NCI-H460 (cell line): ENCODE measurements around the gene INTS4. TPM values are rescaled to one million over a fixed set of nuclear protein-coding genes. Genes with fewer than 3 reads are reported as not detected.
A peak's percentile ranks its signal among the peaks of the same experiment; 100 is the strongest.
"Not testable (repeated sequence)": the region's sequence is repeated elsewhere in the genome, so short reads cannot be mapped to it uniquely, and the experiment has no call there.

Experiments used
- DNase-seq: peaks from one replicate; pipeline ENCODE4 v3.0.0-alpha.2; 2016; ENCODE audit warnings: low read depth; ENCODE audit errors: extremely low read depth
- polyA plus RNA-seq: library from polyadenylated mRNA; depleted of rRNA; stranded (reverse); fragments of >200 nt; gene quantifications from 2 replicates; pipeline ENCODE4 v1.2.3, GENCODE V29; 2014; cell fraction: nucleus; rRNA removed
- total RNA-seq: library from RNA; depleted of rRNA; stranded (reverse); fragments of >200 nt; shearing (Covaris generic); gene quantifications from 2 replicates; pipeline ENCODE4 v1.2.3, GENCODE V29; 2014; rRNA removed

The INTS4 gene, protein sequence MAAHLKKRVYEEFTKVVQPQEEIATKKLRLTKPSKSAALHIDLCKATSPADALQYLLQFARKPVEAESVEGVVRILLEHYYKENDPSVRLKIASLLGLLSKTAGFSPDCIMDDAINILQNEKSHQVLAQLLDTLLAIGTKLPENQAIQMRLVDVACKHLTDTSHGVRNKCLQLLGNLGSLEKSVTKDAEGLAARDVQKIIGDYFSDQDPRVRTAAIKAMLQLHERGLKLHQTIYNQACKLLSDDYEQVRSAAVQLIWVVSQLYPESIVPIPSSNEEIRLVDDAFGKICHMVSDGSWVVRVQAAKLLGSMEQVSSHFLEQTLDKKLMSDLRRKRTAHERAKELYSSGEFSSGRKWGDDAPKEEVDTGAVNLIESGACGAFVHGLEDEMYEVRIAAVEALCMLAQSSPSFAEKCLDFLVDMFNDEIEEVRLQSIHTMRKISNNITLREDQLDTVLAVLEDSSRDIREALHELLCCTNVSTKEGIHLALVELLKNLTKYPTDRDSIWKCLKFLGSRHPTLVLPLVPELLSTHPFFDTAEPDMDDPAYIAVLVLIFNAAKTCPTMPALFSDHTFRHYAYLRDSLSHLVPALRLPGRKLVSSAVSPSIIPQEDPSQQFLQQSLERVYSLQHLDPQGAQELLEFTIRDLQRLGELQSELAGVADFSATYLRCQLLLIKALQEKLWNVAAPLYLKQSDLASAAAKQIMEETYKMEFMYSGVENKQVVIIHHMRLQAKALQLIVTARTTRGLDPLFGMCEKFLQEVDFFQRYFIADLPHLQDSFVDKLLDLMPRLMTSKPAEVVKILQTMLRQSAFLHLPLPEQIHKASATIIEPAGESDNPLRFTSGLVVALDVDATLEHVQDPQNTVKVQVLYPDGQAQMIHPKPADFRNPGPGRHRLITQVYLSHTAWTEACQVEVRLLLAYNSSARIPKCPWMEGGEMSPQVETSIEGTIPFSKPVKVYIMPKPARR
- total RNA-seq, result 17.6 and 27.2 TPM in 2 replicates
- polyA plus RNA-seq, result 30.1 and 34.9 TPM in 2 replicates

DNA sequence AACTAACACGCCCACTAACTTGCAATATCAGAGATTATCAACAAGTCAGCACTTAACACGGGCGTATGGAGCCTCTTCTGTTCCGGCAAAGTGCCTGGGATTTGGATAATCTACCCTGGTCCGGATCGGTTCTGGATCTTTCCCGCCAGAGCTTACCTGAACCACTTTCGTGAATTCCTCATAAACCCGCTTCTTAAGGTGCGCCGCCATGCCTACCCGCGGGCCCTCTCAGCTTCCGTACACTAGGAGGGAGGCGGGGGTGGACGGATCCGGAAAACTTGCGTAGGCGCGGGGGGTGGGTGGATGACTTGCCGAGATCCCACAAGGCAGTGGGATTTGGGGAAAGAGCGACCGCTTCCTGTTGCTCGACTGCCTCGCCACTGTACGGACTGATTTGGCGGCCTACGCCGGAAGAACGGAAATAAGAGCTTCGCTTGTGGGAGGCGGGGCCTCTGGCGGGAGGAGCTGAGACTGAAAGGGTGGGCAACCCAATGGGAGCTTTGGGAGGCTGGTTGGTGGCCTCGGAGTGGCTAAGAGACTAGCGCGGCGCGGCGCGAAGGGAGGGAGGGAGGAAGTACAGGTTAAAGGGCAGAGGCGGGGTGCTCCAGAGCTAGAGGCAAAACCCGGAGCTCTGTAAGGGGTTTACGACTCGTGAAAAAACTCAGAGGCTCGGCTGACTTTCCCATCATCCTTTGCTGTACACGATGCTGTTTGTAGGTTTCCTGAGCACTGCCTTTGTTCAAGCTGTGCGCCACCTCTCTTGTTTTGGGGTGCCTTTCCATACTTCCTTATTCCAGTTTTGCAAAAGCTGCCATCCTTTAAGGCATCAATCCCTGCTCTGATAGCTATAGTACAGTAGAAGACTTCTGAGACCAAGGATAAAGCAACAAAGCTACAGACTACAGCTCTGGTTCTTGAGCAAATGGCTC lies at the start of gene INTS4:
Gene INTS4 (minus strand): TSS at position 235 of the 929 bp plus-strand sequence. CDS start 25 bp downstream, at position 210.
- peak; percentile 98 for DNase-seq

DNA sequence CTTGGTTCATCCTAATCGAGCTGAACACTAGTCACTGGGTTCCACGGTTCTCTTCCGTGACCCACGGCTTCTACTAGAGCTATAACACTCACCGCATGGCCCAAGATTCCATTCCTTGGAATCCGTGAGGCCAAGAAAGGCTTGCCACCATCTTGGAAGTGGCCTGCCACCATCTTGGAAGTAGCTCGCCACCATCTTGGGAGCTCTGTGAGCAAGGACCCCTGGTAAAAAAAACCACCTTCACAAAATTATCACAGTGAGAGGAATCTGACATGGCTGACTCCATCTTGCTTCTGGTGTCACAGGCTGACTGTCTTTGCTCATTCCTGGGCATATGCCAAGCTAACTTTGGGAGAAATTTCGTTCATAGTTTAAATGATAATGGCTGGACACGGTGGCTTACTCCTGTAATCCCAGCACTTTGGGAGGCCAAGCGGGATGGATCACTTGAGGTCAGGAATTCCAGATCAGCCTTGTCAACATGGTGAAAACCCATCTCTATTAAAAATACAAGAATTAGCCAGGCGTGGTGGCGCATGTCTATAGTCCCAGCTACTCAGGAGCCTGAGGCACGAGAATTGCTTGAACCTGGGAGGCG lies 47.5 kb upstream of the INTS4 start:
- no peak for DNase-seq

DNA sequence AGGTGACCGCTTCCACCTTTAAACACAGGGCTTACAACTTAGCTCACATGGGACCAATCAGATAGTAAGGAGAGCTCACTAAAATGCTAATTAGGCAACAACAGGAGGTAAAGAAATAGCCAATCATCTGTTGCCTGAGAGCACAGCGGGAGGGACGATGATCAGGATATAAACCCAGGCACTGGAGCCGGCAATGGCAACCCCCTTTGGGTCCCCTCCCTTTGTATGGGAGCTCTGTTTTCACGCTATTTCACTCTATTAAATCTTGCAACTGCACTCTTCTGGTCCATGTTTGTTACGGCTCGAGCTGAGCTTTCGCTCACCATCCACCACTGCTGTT lies 46.9 kb upstream of the INTS4 start:
- DNase-seq, result not testable (repeated sequence)

DNA sequence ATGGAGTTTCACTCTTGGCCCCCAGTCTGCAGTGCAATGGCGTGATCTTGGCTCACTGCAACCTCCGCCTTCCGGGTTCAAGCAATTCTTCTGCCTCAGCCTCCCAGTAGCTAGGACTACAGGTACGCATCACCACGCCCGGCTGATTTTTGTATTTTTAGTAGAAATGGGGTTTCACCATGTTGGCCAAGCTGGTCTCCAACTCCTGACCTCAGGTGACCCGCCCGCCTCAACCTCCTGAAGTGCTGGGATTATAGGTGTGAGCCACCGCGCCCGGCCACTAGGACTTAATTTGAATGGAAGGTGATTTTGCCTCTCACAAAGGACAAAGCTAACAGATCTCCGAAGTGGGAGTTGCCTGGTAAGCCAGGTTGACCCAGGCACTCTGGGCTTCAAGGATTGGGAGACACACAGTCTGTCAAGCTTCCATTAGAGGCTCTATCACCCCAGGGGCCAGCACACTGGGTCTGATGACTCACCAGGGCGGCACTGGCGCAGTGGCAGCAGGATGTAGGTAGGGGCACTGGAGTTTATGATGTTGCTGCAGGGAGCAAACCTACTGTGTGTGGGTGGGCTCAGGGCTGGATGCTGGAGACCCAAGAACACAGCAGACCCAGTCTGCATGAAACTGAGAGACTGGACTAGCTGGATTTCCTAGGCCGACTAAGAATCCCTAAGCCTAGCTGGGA lies 46.4 kb upstream of the INTS4 start:
- no peak for DNase-seq

DNA sequence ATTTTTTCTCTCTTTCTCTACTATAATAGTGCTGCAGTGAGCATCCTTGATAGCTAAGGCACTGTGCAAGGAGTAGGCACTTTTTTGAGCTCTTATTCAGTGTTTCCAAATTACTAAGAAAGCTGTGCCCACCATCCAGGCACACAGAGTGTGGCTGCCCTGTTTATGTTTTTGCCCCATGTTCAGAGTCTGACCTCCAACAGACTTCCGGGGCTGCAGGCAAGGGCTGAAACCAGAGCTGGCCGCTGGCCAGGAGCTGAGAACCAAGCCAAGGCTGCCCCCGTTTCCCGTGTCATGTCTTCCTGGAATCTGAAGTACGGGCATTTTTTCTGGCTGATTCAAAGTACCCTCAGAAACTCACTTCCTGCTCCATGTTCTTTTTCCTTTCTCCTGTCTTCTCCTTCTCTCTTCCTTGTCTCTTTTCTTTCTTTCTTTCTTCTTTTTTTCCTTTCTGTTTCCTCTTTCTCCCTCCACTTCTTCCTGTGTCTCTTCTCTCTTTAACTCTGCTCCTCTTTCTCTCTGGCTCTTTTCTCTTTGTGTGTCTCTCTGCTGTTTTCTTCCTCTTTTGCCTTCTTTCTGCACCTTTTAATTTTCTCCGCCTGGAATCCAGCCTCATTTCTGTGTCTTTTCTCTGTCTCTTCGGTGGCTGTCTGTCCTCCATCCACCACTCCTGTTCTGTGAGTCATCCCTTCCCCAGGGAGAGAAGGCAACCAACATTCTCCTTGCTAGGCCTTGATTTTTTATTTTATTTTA lies 45.6 kb upstream of the INTS4 start:
- peak; percentile 33 for DNase-seq

DNA sequence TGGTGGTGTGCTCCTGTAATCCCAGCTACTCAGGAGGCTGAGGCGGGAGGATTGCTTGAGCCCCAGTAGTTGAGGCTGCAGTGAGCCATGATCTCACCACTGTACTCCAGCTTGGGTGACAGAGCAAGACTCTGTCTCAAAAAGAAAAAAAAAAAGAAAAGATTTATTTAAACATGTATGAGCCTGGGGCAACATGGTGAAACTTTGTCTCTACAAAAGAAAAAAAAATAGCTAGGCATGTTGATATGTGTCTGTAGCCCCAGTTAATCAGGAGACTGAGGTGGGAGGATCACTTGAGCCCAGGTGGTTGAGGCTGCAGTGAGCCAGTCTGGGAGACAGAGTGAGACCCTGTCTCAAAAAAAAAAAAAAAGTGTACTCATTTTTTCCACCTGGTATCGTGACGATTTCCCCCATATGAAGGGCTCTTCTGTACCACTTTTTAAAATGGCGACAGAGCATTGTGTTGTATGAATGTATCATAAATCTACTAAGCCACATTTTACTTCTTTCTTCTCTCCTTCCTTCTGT lies 45.0 kb upstream of the INTS4 start:
- DNase-seq, result no peak

DNA sequence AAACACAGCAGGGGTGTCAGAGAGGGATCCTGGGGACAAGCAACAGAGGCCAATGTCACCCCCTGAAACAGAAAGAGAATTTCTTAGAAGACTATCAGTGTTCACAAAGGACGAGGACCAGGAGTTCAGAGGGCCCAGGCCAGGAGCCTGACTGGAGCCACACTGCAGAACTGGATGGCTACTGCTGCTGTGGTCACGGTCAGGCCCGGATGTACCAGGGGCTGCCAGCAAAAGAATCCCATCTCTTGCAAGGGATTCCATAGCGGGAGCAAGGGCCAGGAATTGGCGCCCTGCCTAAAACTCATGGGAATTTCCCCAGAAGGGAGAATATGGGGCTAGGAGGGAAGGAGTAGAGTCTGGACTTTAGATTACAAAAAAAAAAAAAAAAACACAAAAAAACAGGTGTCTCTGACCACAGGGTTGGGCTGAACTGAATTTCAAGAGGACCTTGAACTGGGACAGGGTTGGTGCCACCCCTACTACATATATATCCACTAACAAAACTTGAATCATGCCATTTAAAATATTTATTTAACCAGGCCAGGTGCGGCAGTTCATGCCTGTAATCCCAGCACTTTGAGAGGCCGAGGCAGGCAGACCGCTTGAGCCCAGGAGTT lies 44.3 kb upstream of the INTS4 start:
- DNase-seq, result no peak

DNA sequence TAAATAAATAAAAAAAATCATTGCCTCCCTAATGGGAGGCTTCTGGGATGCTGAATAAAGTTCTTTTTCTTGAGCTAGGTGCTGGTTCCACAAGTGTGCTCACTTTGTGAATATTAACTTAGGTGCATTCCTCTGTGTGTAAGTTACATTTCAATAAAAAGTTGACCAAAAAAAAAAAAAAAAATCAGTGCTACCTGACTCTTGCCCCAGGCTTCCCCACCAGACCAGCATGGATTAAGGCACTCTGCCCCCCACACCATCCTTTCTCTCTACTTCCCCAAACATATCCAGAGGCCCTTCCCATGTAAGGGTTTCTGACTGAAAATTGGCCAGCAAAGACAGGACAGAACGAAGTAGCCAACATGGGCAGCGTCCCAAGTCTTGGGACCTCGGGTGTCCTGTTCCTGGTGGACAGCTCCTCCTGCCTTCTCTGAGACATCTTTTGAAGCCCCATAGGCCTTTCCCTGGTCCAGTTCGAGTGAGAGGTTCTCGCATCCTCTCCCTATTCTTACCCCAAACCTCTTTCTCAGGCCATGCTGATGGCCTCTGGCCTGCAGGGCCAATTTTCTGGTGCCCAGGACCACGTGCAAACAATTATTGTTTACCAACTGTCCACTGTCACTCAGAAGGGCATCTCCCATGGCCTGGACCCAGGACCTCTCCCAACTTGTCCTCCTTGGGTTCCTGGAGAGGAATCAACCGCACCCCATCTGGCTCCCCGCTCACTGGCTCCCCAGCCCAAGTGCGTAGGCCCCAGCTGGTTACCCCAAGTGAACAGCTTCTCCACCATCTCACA lies 43.6 kb upstream of the INTS4 start:
- no peak for DNase-seq

DNA sequence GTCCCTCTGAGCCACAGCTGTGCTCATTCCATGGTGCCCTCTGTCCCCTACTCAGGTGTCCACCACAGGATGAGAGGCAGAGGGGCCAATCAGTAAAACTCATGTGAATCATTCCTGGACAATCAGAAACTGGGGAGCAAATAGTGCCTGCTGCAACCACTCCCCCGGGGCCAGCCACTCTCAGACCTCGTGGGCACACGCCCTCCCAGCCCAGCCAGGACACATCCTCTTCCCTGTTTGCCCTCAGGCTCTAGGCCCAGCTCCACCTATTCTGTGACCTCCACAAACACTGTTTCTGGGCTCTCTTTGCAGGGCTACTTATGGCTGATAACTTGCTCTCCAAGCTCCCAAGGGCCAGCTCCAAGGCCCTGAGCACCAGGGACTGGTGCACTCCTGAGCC lies 42.6 kb upstream of the INTS4 start:
- DNase-seq, result no peak

DNA sequence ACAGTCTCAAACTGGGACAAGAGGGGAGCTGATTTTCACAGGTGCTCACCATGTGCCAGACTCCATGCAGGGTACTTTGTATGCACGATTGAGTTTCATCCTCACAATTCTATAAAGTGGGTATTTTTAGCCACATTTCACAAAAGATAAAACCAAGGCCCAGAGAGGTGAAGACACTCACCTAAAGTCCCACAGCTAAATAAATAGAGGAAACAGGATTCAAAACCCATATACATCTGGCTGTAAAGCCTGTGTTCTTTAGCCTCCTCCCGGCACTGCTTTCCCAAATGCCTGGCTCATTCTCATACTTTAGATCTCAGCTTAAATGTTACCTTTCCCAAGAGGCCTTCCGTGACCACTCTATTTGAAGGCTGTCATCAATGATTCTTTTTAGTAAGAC lies 41.8 kb upstream of the INTS4 start:
- DNase-seq, result no peak

DNA sequence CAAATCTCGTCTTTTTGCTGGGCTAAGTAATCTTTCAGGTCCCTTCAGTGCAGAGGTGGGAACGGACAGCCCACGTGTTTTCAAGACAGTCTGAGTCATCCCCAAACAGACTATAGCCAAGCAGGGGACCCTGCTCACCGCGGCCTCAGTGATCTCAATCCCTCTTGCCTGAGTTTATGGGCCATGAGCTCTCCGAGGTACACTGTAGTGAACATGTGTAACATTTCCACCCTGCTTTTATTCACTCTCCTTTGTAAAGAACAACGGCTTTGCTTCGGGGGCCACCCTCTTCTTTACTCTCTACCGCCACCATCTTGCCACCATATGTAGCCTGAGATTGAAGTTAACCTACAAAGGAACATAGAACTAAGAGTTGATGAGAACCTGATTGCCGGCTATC lies 40.2 kb upstream of the INTS4 start:
- no peak for DNase-seq

DNA sequence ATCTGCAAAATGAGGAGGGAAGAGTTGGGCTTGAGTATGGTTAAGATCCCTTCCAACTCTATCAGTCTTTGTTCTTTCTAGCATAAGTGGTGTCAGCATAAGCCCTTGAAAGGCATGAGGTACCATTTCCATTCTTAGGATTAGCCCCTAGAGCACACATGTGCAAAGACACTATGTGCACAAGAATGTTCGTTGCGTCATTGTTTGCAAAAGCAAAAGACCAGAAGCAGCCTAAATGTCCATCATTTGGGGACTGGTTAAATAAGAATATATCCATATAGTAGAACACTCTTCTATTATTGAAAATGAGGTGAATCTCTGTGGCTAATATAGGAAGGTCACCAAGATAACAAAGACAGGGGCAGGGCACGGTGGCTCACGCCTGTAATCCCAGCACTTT lies 38.6 kb upstream of the INTS4 start:
- no peak for DNase-seq

DNA sequence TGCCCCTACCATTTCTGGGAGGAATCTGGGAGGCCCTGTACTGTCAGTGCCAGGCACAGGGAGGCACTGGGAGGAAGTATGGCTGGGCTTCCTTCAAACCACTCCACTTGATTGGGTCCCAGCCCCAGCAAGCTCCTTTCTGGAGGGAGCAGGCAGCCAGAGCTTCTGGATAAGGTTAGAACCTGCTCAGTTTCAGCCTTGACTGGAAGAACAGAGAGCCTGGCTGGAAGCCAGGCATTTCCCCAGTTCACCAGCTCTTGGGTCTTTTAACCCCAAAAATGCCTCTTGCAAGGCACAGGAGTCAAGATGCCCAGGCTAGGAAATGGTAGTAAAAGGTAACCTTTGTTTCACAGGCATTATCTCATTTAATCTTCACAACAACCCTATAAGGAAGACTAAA lies 37.6 kb upstream of the INTS4 start:
- no peak for DNase-seq

DNA sequence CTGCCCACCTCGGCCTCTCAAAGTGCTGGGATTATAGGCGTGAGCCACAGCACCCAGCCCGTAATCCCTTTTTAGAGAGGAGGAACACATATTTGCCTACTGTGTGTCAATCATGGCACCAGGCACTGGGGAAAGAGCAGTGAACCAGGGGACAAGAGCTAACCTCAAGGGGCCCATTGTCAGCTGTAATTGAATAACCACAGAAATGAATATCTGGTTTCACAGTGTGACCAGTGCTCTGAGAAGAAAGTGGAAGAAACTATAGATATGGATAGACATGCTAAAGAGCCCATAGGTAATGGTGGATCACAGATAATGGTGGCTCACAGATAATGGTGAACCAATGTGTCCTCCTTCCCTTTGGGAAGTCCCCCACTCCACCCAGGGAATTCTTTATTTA lies 37.2 kb upstream of the INTS4 start:
- no peak for DNase-seq

DNA sequence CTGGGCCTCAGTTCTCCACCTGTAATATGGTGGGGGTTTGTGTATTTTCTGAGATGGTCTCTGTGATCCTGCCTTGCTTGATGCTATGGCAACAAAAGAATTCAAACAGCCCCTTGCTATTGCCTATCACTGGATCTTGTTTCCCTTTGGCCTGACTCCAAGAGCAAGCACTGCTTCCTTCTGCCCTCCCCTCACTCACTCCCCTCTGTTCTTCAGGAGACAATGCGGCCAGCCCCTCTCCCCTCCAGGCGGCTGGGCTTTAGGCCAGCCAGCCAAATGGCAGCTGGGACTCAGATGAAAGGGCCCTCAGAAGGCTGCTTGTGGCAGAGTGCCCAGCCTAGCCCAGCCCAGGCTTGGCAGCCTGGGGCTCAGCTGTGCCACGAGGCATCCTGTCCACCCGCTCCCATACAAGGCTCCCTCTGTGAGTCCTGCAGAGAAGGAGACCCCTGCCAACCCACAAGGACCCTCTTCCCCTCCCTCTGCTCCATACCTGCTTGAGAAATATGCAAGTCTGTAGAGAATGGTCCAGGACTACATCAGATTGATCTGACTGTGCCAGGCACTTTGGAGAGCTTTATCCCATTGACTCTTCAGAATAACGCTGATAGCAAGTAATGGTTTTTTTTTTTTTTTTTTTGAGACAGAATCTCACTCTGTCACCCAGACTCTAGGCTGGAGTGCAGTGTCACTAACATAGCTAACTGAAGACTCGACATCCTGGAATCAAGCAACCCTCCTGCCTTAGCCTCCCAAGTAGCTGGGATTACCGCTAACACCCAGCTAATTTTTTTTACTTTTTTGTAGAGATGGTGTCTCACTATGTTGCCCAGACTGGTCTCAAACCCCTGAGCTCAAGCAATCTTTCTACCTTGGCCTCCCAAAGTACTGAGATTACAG lies 36.2 kb upstream of the INTS4 start:
- no peak for DNase-seq

DNA sequence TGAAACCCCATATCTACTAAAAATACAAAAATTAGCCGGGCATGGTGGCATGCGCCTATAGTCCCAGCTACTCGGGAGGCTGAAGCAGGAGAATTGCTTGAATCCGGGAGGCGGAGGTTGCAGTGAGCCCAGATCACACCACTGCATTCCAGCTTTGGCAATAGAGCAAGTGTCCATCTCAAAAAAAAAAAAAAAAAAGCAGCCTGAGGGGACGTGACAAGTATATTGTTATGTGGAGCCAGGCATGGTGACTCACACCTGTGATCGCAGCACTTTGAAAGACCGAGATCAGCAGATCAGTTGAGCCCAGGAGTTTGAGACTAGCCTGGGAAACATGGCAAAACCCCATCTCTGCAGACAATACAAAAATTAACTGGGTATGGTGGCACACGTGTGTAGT lies 34.0 kb upstream of the INTS4 start:
- DNase-seq, result not testable (repeated sequence)
